Suppressor macrophage treated with lipopolysaccharide for 4 hours (primary cell): ENCODE data around the gene BCL2.
A peak's percentile ranks its signal among the peaks of the same experiment; 100 is the strongest.

ENCODE experiments used
- DNase-seq: peaks from one replicate; pipeline ENCODE4 v3.0.0-alpha.2; 2020

The BCL2 gene

GRCh38 chr18:63307551-63308200, 11.9 kb downstream of the BCL2 start:
- peak; percentile 33 for DNase-seq

- DNase-seq: no peak
These were observed 12.6 kb downstream of the BCL2 start for GRCh38 chr18:63306819-63307550.

GRCh38 chr18:63306249-63306648, 13.3 kb downstream of the BCL2 start:
- DNase-seq: no peak

- peak; percentile 71 for DNase-seq
These were observed 16.0 kb downstream of the BCL2 start for GRCh38 chr18:63303547-63303946.

GRCh38 chr18:63302636-63303405, 16.7 kb downstream of the BCL2 start:
- no peak for DNase-seq

- DNase-seq: peak; percentile 49
These were observed 17.3 kb downstream of the BCL2 start for GRCh38 chr18:63302220-63302619.

GRCh38 chr18:63301434-63301833, 18.1 kb downstream of the BCL2 start:
- peak; percentile 96 for DNase-seq

GRCh38 chr18:63299837-63300745, 19.5 kb downstream of the BCL2 start:
- no peak for DNase-seq

GRCh38 chr18:63298400-63299365, 20.9 kb downstream of the BCL2 start:
- no peak for DNase-seq

GRCh38 chr18:63297687-63298399, 21.7 kb downstream of the BCL2 start:
- DNase-seq: no peak

- no peak for DNase-seq
These were observed 25.6 kb downstream of the BCL2 start for GRCh38 chr18:63293935-63294334.

GRCh38 chr18:63292831-63293683, 26.5 kb downstream of the BCL2 start:
- peak; percentile 26 for DNase-seq

GRCh38 chr18:63291278-63291677, 28.3 kb downstream of the BCL2 start:
- DNase-seq: no peak

- DNase-seq: no peak
These were observed 28.8 kb downstream of the BCL2 start for GRCh38 chr18:63290821-63291200.

- DNase-seq: peak; percentile 48
These were observed 29.3 kb downstream of the BCL2 start for GRCh38 chr18:63290166-63290820.

- peak; percentile 31 for DNase-seq
These were observed 31.3 kb downstream of the BCL2 start for GRCh38 chr18:63288311-63288710.

GRCh38 chr18:63287691-63288220, 31.8 kb downstream of the BCL2 start:
- DNase-seq: peak; percentile 75

GRCh38 chr18:63286926-63287325, 32.6 kb downstream of the BCL2 start:
- peak; percentile 43 for DNase-seq
